PC-9 (cell line): ENCODE measurements around the gene TLR2. TPM values are rescaled to one million over a fixed set of nuclear protein-coding genes. Genes with fewer than 3 reads are reported as not detected.

Experiments
- Bru-seq: library from RNA; stranded (reverse); fragments of 400-500 nt; gene quantifications from one replicate; lab custom pipeline; 2021; lab: Mats Ljungman, UMichigan
- BruChase-seq, 2 experiments: library from RNA; stranded (reverse); fragments of 400-500 nt; gene quantifications; one replicate each; lab custom pipeline; 2021; lab: Mats Ljungman, UMichigan
- BruUV-seq: library from RNA; stranded (reverse); fragments of 400-500 nt; replicated peaks from 2 replicates; lab custom pipeline; 2021; lab: Mats Ljungman, UMichigan
- CTCF ChIA-PET: fragments of 300-600 bp; sonication (Branson Sonifier 250); formaldehyde crosslinking; loops from one replicate; lab custom pipeline; 2022; ENCODE audit warnings: antibody characterized with exemption; lab: Charles Lee
- POLR2A ChIA-PET: fragments of 300-600 bp; sonication (Branson Sonifier 250); formaldehyde crosslinking; loops from one replicate; lab custom pipeline; 2022; ENCODE audit warnings: antibody characterized with exemption; ENCODE audit not compliant: unreplicated experiment; lab: Charles Lee
- DNase-seq, 2 experiments: peaks; one replicate each; pipeline versions ENCODE4 v3.0.0 to v3.0.0-alpha.2; 2015 to 2022; ENCODE audit warnings: mixed read lengths in 1 of 2
- H2AFZ ChIP-seq: fragments of 200-600 bp; sonication (generic); 2 replicates; pipeline ENCODE4 v1.8.1; 2017; ENCODE audit warnings: antibody characterized with exemption
- H3F3A ChIP-seq: fragments of 200-600 bp; sonication (generic); 2 replicates; pipeline ENCODE4 v1.8.1; 2017; ENCODE audit warnings: antibody characterized with exemption, mild to moderate bottlenecking, low read depth; ENCODE audit not compliant: insufficient read depth
- H3K27ac ChIP-seq: fragments of 200-600 bp; sonication (generic); 2 replicates; pipeline ENCODE4 v1.6.1; 2016; ENCODE audit warnings: mixed run types
- H3K27me3 ChIP-seq: fragments of 200-600 bp; sonication (generic); 2 replicates; pipeline ENCODE4 v1.6.1; 2016; ENCODE audit warnings: low read depth, mixed run types; ENCODE audit not compliant: insufficient read depth
- H3K36me3 ChIP-seq: fragments of 200-600 bp; sonication (generic); 2 replicates; pipeline ENCODE4 v1.6.1; 2016; ENCODE audit warnings: low read depth, mixed run types
- H3K4me1 ChIP-seq: fragments of 200-600 bp; sonication (generic); replicated peaks from 2 replicates; pipeline ENCODE4 v1.6.1; 2016; ENCODE audit warnings: mixed run types; ENCODE audit not compliant: insufficient read depth
- H3K4me2 ChIP-seq: fragments of 200-600 bp; sonication (generic); 2 replicates; pipeline ENCODE4 v1.6.1; 2017; ENCODE audit warnings: mixed run types
- H3K4me3 ChIP-seq: fragments of 200-600 bp; sonication (generic); 2 replicates; pipeline ENCODE4 v1.6.1; 2016; ENCODE audit warnings: mixed run types
- H3K79me2 ChIP-seq: fragments of 200-600 bp; sonication (generic); 2 replicates; pipeline ENCODE4 v1.6.1; 2017; ENCODE audit warnings: low read depth, mixed run types
- H3K9me2 ChIP-seq: fragments of 200-600 bp; sonication (generic); 2 replicates; pipeline ENCODE4 v1.8.1; 2017; ENCODE audit warnings: mild to moderate bottlenecking; ENCODE audit not compliant: insufficient read depth
- H3K9me3 ChIP-seq: fragments of 200-600 bp; sonication (generic); 2 replicates; pipeline ENCODE4 v1.8.1; 2016; ENCODE audit warnings: low read depth; ENCODE audit not compliant: insufficient read depth
- H4K20me1 ChIP-seq: fragments of 200-600 bp; sonication (generic); 2 replicates; pipeline ENCODE4 v1.8.1; 2017; ENCODE audit not compliant: insufficient read depth
- CTCF ChIP-seq: fragments of 200-600 bp; sonication (generic); conservative IDR thresholded peaks from 2 replicates; pipeline ENCODE4 v1.6.1; 2017; ENCODE audit warnings: mixed run types, antibody characterized with exemption, mild to moderate bottlenecking, moderate library complexity
- EZH2 ChIP-seq: fragments of 200-600 bp; sonication (generic); IDR thresholded peaks from 2 replicates; pipeline ENCODE4 v1.8.0; 2017; ENCODE audit warnings: antibody characterized with exemption, low read depth
- intact Hi-C: fragments of 100-400 bp; cut with micrococcal nuclease; formaldehyde crosslinking; loops from one replicate; pipeline ENCODE4 v1.10.0; 2022; ENCODE audit not compliant: unreplicated experiment
- long read RNA-seq: library from polyadenylated mRNA; stranded (forward); transcript quantifications from one replicate; pipeline ENCODE4 v2.0.0, GENCODE V29; 2022
- total RNA-seq: library from RNA; stranded (reverse); gene quantifications from 2 replicates; pipeline ENCODE4 v1.2.3, GENCODE V29; 2021

Gene TLR2, protein sequence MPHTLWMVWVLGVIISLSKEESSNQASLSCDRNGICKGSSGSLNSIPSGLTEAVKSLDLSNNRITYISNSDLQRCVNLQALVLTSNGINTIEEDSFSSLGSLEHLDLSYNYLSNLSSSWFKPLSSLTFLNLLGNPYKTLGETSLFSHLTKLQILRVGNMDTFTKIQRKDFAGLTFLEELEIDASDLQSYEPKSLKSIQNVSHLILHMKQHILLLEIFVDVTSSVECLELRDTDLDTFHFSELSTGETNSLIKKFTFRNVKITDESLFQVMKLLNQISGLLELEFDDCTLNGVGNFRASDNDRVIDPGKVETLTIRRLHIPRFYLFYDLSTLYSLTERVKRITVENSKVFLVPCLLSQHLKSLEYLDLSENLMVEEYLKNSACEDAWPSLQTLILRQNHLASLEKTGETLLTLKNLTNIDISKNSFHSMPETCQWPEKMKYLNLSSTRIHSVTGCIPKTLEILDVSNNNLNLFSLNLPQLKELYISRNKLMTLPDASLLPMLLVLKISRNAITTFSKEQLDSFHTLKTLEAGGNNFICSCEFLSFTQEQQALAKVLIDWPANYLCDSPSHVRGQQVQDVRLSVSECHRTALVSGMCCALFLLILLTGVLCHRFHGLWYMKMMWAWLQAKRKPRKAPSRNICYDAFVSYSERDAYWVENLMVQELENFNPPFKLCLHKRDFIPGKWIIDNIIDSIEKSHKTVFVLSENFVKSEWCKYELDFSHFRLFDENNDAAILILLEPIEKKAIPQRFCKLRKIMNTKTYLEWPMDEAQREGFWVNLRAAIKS
- 0.55 and 1.1 TPM in 2 replicates for total RNA-seq
- Bru-seq, nascent RNA = percentile 22 among the genes with signal in this experiment
- percentile 27 among the genes with signal in this experiment for BruChase-seq, experiment 1, labeled RNA remaining after a 2-hour chase
- BruChase-seq, experiment 2, labeled RNA remaining after a 6-hour chase = percentile 34 among the genes with signal in this experiment
- long read RNA-seq, partial matches to known transcripts = 0 of 1 reads
- long read RNA-seq, other reads (novel, unspliced or antisense) = 1 of 1 reads

- POLR2A ChIA-PET = interaction anchor here (0.6 kb wide), 1 partner anchor 83 kb away, joined by 8 read pairs; no protein-coding TSS in a partner anchor
- Histone ChIP-seq H3K27ac (no peak within 1 kb of the TSS), H3K9me3 (no peaks in the 10 kb centered on the region), H3K9me2 (no peaks in the 10 kb centered on the region), H3K4me1 (no peaks in the 10 kb centered on the region), H3K4me3 (peak within 1 kb of the TSS; percentile 69), H3K4me2 (peak within 1 kb of the TSS; percentile 93), H4K20me1 (no peaks in the 10 kb centered on the region), H3K36me3 (no peaks in the 10 kb centered on the region), H3K79me2 (no peaks in the 10 kb centered on the region), H2AFZ (peak within 1 kb of the TSS; percentile 90), H3K27me3 (no peaks in the 10 kb centered on the region; the same call in 1 of the 2 replicates), H3F3A (no peaks in the 10 kb centered on the region)
- DNase-seq = peak in 1 of 2 experiments; percentile 50
- CTCF ChIA-PET = interaction anchor here (0.7 kb wide), 1 partner anchor 1858 kb away, joined by 3 read pairs; no protein-coding TSS in a partner anchor
- intact Hi-C loops = no loop called here
- no TSS peak for BruUV-seq
- TF ChIP-seq CTCF (no peak), EZH2 (no peak)
Measured at GRCh38 chr4:153684182-153684970, at the start of gene TLR2. Gene TLR2 (plus strand): TSS chr4:153684280. CDS start chr4:153702908, 18,628 bp downstream.

DNA sequence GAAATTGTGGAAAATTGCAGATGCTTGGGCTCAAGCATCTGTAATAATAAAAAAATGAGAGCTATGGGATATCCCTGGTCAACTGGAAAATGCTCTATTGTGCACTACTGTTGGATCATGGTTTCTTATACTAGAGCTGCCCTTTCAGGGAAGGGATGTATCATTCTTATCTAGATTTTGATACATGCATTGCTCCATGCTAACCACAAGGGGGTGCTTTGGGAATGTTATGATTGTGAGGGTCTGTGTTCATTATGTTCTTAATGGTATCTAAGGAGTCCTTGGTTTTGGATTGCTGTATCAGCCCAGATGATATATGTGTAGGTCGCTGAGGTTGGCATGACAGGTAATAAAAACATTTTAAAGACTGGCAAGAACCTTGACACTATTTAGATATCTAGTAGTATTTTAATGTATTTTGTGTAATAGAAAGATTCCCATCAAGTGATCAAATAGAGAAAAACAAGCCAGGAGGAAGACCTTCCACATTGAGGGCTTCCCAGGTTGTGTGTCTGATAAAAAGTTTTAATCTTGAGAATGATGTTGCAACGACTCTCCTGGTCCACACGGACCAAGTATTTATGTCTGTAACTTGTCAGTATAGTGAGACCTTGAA is 49.2 kb upstream of the TLR2 start:
- Histone ChIP-seq H3K27ac (no peak overlapping the region), H3K9me2 (no peaks in the 10 kb centered on the region), H3K27me3 (no peaks in the 10 kb centered on the region), H3K9me3 (no peaks in the 10 kb centered on the region), H4K20me1 (no peaks in the 10 kb centered on the region), H3K4me1 (no peaks in the 10 kb centered on the region), H3K36me3 (no peaks in the 10 kb centered on the region), H3F3A (no peaks in the 10 kb centered on the region), H2AFZ (no peak overlapping the region), H3K4me2 (no peak overlapping the region), H3K4me3 (no peak overlapping the region), H3K79me2 (no peaks in the 10 kb centered on the region)
- DNase-seq = no peak
- BruUV-seq = no TSS peak
- POLR2A ChIA-PET = no interaction called here
- intact Hi-C loops = loop anchor here (1.0 kb wide), 1 partner anchor 115 kb away; no protein-coding TSS in a partner anchor
- CTCF ChIA-PET = no interaction called here
- TF ChIP-seq CTCF (peak; percentile 73), EZH2 (no peak)
